PFSK-1 (cell line): ENCODE measurements around the gene IRF7.

Source experiments
- FOXP2 ChIP-seq: optimal IDR thresholded peaks from 2 replicates; pipeline ENCODE3; 2011; ENCODE audit warnings: borderline replicate concordance, control low read depth, inconsistent platforms; ENCODE audit not compliant: insufficient read depth; ENCODE audit errors: extremely low read length, extremely low read depth
- POLR2AphosphoS5 ChIP-seq: IDR thresholded peaks from 2 replicates; pipeline ENCODE4 v1.6.1; 2012; ENCODE audit warnings: low read depth, mild to moderate bottlenecking, control low read depth, low read length, moderate library complexity
- REST ChIP-seq, 2 experiments: IDR thresholded peaks; 2 replicates each; pipeline versions ENCODE4 v1.6.1 to v1.8.0; 2011 to 2012; ENCODE audit warnings: low read depth in 2 of 2, low read length in 2 of 2, control low read depth in 1 of 2, inconsistent platforms in 1 of 2, mild to moderate bottlenecking in 1 of 2, moderate library complexity in 1 of 2; ENCODE audit not compliant: insufficient read depth in 1 of 2
- SIN3A ChIP-seq: IDR thresholded peaks from 2 replicates; pipeline ENCODE4 v1.6.1; 2012; ENCODE audit warnings: mild to moderate bottlenecking, low read length, moderate library complexity, borderline replicate concordance; ENCODE audit not compliant: insufficient read depth
- TAF1 ChIP-seq: IDR thresholded peaks from 2 replicates; pipeline ENCODE4 v1.6.1; 2012; ENCODE audit warnings: low read length, control low read depth, borderline replicate concordance; ENCODE audit not compliant: insufficient read depth

The IRF7 gene

GRCh38 chr11:603154-603553 lies 12.6 kb downstream of the IRF7 start:
- TF ChIP-seq TAF1 (no peak), POLR2AphosphoS5 (no peak), REST (IDR thresholded peaks at IDR 0.05; ENCODE audit: insufficient read depth in 1 of 2, low read depth in 2 of 2, low read length in 2 of 2) (no peak), SIN3A (no peak), FOXP2 (no peak)

- TF ChIP-seq SIN3A: no peak
- TF ChIP-seq TAF1: no peak
- no peak for TF ChIP-seq POLR2AphosphoS5
- TF ChIP-seq FOXP2: no peak
- TF ChIP-seq REST (IDR thresholded peaks at IDR 0.05; ENCODE audit: insufficient read depth in 1 of 2, low read depth in 2 of 2, low read length in 2 of 2): no peak
These were observed 14.0 kb downstream of the IRF7 start for GRCh38 chr11:601573-602245.

GRCh38 chr11:598005-598680 lies 17.6 kb downstream of the IRF7 start:
- TF ChIP-seq TAF1: no peak
- TF ChIP-seq SIN3A: no peak
- TF ChIP-seq POLR2AphosphoS5: no peak
- no peak for TF ChIP-seq REST (IDR thresholded peaks at IDR 0.05; ENCODE audit: insufficient read depth in 1 of 2, low read depth in 2 of 2, low read length in 2 of 2)
- TF ChIP-seq FOXP2: no peak

- TF ChIP-seq SIN3A (no peak), FOXP2 (no peak), REST (IDR thresholded peaks at IDR 0.05; ENCODE audit: insufficient read depth in 1 of 2, low read depth in 2 of 2, low read length in 2 of 2) (no peak), TAF1 (no peak), POLR2AphosphoS5 (no peak)
These were observed 18.5 kb downstream of the IRF7 start for GRCh38 chr11:597166-597725.
